ENCODE data around the gene DHCR24. TPM values are rescaled to one million over a fixed set of nuclear protein-coding genes. Genes with fewer than 3 reads are reported as not detected.
A peak's percentile ranks its signal among the peaks of the same experiment; 100 is the strongest.

Gene DHCR24
- polyA plus RNA-seq, 1 donor (not counting 4 experiments of a cell fraction or from before 2014, with no cell fraction given), result 363 TPM

DNA sequence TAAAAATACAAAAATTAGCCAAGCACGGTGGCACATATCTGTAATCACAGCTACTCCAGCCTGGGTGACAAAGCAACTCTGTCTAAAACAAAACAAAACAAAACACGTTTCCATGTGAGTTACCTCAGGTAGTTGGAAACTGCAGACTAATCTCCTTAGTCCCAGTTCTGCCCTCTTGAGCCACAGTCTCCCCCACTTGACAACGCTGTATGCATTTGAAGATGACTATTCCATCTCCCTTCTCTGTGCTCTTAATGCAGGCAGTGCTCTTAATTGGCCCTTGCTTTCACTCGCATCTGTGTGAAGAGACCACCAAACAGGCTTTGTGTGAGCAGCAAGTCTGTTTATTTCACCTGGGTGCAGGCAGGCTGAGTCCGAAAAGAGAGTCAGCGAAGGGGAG lies 19.6 kb upstream of the DHCR24 start:
- H3K9me1 ChIP-seq (ENCODE audit: control insufficient read depth, extremely low read depth, insufficient read depth, low read length), result no peaks in the 10 kb centered on the region
- no peak overlapping the region for H3K4me3 ChIP-seq (ENCODE audit: control insufficient read depth in 2 of 3, extremely low read depth in 1 of 3, insufficient read depth in 2 of 3, low read depth in 1 of 3, low read length in 3 of 3)
- FAIRE-seq (no peak), DNase-seq (ENCODE audit: low read depth, low spot score) (no peak)
- no peak overlapping the region for H3K27ac ChIP-seq (ENCODE audit: control insufficient read depth, insufficient read depth, low read length)
- H3K4me1 ChIP-seq (ENCODE audit: control insufficient read depth, extremely low read depth, insufficient read depth, low read length), result peaks cover 23% of the 10 kb centered on the region
- no peaks in the 10 kb centered on the region for H3K79me2 ChIP-seq (ENCODE audit: control insufficient read depth, insufficient read depth, low read length)
- H3K4me2 ChIP-seq (ENCODE audit: control insufficient read depth, extremely low read depth, insufficient read depth, low read depth, low read length), result no peak overlapping the region
- TF ChIP-seq CTCF (optimal IDR thresholded peaks at IDR 0.05 in 1 of 3, IDR thresholded peaks at IDR 0.05 in 1 of 3, conservative IDR thresholded peaks at IDR 0.05 in 1 of 3; ENCODE audit: extremely low read depth in 1 of 3, insufficient read depth in 2 of 3, low read length in 3 of 3) (no peak), EZH2 (IDR thresholded peaks at IDR 0.05; ENCODE audit: low read length) (no peak)
- H3K9me3 ChIP-seq (ENCODE audit: control insufficient read depth, low read depth, low read length), result no peaks in the 10 kb centered on the region
- dilution Hi-C loops (cut with MboI; ENCODE audit: extremely low pct_ligation_motif_present, low sequenced_read_pairs), result no loop called here
- H4K20me1 ChIP-seq (ENCODE audit: control insufficient read depth, extremely low read depth, insufficient read depth, low read length), result no peaks in the 10 kb centered on the region
- H3K27me3 ChIP-seq (ENCODE audit: control insufficient read depth, extremely low read depth, insufficient read depth, low read length), result no peaks in the 10 kb centered on the region
- H3K36me3 ChIP-seq (ENCODE audit: control insufficient read depth in 2 of 2, extremely low read depth in 1 of 2, insufficient read depth in 2 of 2, low read length in 2 of 2), result no peaks in the 10 kb centered on the region
- H2AFZ ChIP-seq (ENCODE audit: control insufficient read depth, low read length), result no peak overlapping the region
- H3K9ac ChIP-seq (ENCODE audit: control insufficient read depth, extremely low read depth, insufficient read depth, low read length), result no peak overlapping the region

- H4K20me1 ChIP-seq (ENCODE audit: control insufficient read depth, extremely low read depth, insufficient read depth, low read length), result no peaks in the 10 kb centered on the region
- peaks cover 23% of the 10 kb centered on the region for H3K4me1 ChIP-seq (ENCODE audit: control insufficient read depth, extremely low read depth, insufficient read depth, low read length)
- H3K27me3 ChIP-seq (ENCODE audit: control insufficient read depth, extremely low read depth, insufficient read depth, low read length), result no peaks in the 10 kb centered on the region
- peak; percentile 67 for FAIRE-seq
- no peak overlapping the region for H2AFZ ChIP-seq (ENCODE audit: control insufficient read depth, low read length)
- TF ChIP-seq CTCF (optimal IDR thresholded peaks at IDR 0.05 in 1 of 3, IDR thresholded peaks at IDR 0.05 in 1 of 3, conservative IDR thresholded peaks at IDR 0.05 in 1 of 3; ENCODE audit: extremely low read depth in 1 of 3, insufficient read depth in 2 of 3, low read length in 3 of 3) (no peak), EZH2 (IDR thresholded peaks at IDR 0.05; ENCODE audit: low read length) (no peak)
- no peaks in the 10 kb centered on the region for H3K36me3 ChIP-seq (ENCODE audit: control insufficient read depth in 2 of 2, extremely low read depth in 1 of 2, insufficient read depth in 2 of 2, low read length in 2 of 2)
- no peak overlapping the region for H3K9ac ChIP-seq (ENCODE audit: control insufficient read depth, extremely low read depth, insufficient read depth, low read length)
- no peaks in the 10 kb centered on the region for H3K9me3 ChIP-seq (ENCODE audit: control insufficient read depth, low read depth, low read length)
- no peaks in the 10 kb centered on the region for H3K9me1 ChIP-seq (ENCODE audit: control insufficient read depth, extremely low read depth, insufficient read depth, low read length)
- no peak for DNase-seq (ENCODE audit: low read depth, low spot score)
- no peak overlapping the region for H3K4me3 ChIP-seq (ENCODE audit: control insufficient read depth in 2 of 3, extremely low read depth in 1 of 3, insufficient read depth in 2 of 3, low read depth in 1 of 3, low read length in 3 of 3)
- dilution Hi-C loops (cut with MboI; ENCODE audit: extremely low pct_ligation_motif_present, low sequenced_read_pairs), result no loop called here
- H3K4me2 ChIP-seq (ENCODE audit: control insufficient read depth, extremely low read depth, insufficient read depth, low read depth, low read length), result peak overlapping the region; percentile 59
- no peaks in the 10 kb centered on the region for H3K79me2 ChIP-seq (ENCODE audit: control insufficient read depth, insufficient read depth, low read length)
- H3K27ac ChIP-seq (ENCODE audit: control insufficient read depth, insufficient read depth, low read length), result peak overlapping the region; percentile 36
Observed at GRCh38 chr1:54904476-54905048, 17.6 kb upstream of the DHCR24 start.

Measured in keratinocyte (primary cell).